Uterus (tissue), 4 donors: ENCODE measurements around the gene EPC2. TPM values are rescaled to one million over a fixed set of nuclear protein-coding genes. Genes with fewer than 3 reads are reported as not detected.

Experiments
- DNase-seq, 2 donors: peaks; one replicate each; pipeline ENCODE4 v3.0.0-alpha.2; 2019 to 2020
- H3K27ac ChIP-seq, 2 donors: fragments of 200-600 bp; sonication (generic); 1 replicate in 1 of 2; 2 replicates in 1 of 2; pipeline ENCODE4 v1.5.1; 2016 to 2018
- H3K27me3 ChIP-seq, 2 donors: fragments of 200-600 bp; sonication (generic); one replicate each; pipeline ENCODE4 v1.5.1; 2018 to 2019; ENCODE audit warnings: control low read depth in 1 of 2
- H3K36me3 ChIP-seq, 2 donors: fragments of 200-600 bp; sonication (generic); one replicate each; pipeline ENCODE4 v1.5.1; 2019; ENCODE audit warnings: control low read depth in 1 of 2
- H3K4me1 ChIP-seq, 2 donors: fragments of 200-600 bp; sonication (generic); one replicate each; pipeline ENCODE4 v1.5.1; 2018 to 2019; ENCODE audit warnings: control low read depth in 1 of 2
- H3K4me3 ChIP-seq, 2 donors: fragments of 200-600 bp; sonication (generic); 1 replicate in 1 of 2; 2 replicates in 1 of 2; pipeline ENCODE4 v1.5.1; 2018 to 2019; ENCODE audit warnings: mild to moderate bottlenecking in 1 of 2
- H3K9me3 ChIP-seq, 2 donors: fragments of 200-600 bp; sonication (generic); one replicate each; pipeline ENCODE4 v1.5.1; 2019; ENCODE audit warnings: control low read depth in 1 of 2
- POLR2A ChIP-seq, 2 donors: fragments of 450-650 bp; IDR thresholded peaks; one replicate each; pipeline ENCODE4 v1.6.1; 2016; ENCODE audit warnings: antibody characterized with exemption in 2 of 2, mild to moderate bottlenecking in 1 of 2, moderate library complexity in 1 of 2
- intact Hi-C: fragments of 100-400 bp; cut with DNase I; formaldehyde crosslinking; loops from one replicate; pipeline ENCODE4 v1.15.1; 2023; ENCODE audit warnings: low total_unique reads
- total RNA-seq, 4 donors: library from RNA; depleted of rRNA in 3 of 4; stranded (reverse); fragments of >200 nt in 3 of 4; gene quantifications; one replicate each; pipeline versions ENCODE4 v1.1.0 to v1.2.4, GENCODE V29; 2014 to 2023
- TF ChIP-seq, protein P1 (sequence below), 4 experiments: fragments of 200-600 bp in 2 of 4; fragments of 450-650 bp in 2 of 4; sonication (generic) in 2 of 4; IDR thresholded peaks; one replicate each; pipeline ENCODE4 v1.5.1; 2016 to 2019; ENCODE audit warnings: antibody characterized with exemption in 4 of 4, mild to moderate bottlenecking in 2 of 4, moderate library complexity in 1 of 4
- donor health status: DM: yes; HTN: yes; CAD: no.

The EPC2 gene
- total RNA-seq, 4 donors from 2014 or later, result 14.3 to 71.4 (median 33.8) TPM

DNA sequence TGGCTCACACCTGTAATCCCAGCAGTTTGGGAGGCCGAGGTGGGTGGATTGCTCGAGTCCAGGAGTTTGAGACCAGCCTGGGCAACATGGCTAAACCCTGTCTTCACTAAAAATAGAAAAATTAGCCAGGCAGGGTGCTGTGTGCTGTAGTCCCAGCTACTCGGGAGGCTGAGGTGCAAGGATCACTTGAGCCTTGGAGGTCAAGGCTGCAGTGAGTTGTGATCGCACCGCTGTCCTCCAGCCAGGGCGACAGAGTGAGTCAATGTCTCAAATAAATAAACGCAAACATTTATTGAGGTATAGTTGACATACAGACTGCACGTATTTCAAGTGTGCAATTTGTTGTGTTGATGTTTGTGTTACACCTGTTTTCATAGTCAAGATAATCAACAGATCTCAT lies 19.7 kb downstream of the EPC2 start:
- Histone ChIP-seq H3K27ac (no peak overlapping the region), H3K9me3 (no peaks in the 10 kb centered on the region), H3K4me3 (no peak overlapping the region), H3K4me1 (no peaks in the 10 kb centered on the region), H3K27me3 (no peaks in the 10 kb centered on the region), H3K36me3 (no peaks in the 10 kb centered on the region)
- intact Hi-C loops, result no loop called here
- TF ChIP-seq, protein P1, sequence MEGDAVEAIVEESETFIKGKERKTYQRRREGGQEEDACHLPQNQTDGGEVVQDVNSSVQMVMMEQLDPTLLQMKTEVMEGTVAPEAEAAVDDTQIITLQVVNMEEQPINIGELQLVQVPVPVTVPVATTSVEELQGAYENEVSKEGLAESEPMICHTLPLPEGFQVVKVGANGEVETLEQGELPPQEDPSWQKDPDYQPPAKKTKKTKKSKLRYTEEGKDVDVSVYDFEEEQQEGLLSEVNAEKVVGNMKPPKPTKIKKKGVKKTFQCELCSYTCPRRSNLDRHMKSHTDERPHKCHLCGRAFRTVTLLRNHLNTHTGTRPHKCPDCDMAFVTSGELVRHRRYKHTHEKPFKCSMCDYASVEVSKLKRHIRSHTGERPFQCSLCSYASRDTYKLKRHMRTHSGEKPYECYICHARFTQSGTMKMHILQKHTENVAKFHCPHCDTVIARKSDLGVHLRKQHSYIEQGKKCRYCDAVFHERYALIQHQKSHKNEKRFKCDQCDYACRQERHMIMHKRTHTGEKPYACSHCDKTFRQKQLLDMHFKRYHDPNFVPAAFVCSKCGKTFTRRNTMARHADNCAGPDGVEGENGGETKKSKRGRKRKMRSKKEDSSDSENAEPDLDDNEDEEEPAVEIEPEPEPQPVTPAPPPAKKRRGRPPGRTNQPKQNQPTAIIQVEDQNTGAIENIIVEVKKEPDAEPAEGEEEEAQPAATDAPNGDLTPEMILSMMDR (IDR thresholded peaks at IDR 0.05), result no peak
- no peak for TF ChIP-seq POLR2A (IDR thresholded peaks at IDR 0.05)
- no peak for DNase-seq

DNA sequence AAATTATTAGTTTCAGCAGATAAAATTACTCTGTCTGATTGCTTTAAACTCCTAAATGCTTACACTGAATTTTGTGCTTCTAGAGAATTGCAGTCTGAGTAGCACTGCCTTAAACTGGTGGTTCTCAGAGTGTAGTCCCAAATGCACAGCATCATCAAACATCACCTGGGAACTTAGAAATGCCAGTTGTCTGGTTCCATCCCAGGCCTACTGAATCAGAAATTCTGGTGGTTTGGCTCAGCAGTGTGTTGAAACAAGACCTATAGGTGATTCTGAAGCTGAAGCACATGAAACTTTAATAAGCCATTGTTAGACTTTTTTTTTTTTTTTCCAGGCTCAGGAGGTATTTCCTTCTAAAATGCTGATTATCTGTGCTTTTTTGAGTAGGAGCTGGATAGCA lies 22.0 kb downstream of the EPC2 start:
- intact Hi-C loops, result no loop called here
- Histone ChIP-seq H3K9me3 (no peaks in the 10 kb centered on the region), H3K27me3 (no peaks in the 10 kb centered on the region), H3K4me3 (no peak overlapping the region), H3K27ac (no peak overlapping the region), H3K36me3 (no peaks in the 10 kb centered on the region), H3K4me1 (no peaks in the 10 kb centered on the region)
- TF ChIP-seq POLR2A (IDR thresholded peaks at IDR 0.05), result no peak
- TF ChIP-seq, protein P1 (IDR thresholded peaks at IDR 0.05), result no peak
- DNase-seq, result no peak

DNA sequence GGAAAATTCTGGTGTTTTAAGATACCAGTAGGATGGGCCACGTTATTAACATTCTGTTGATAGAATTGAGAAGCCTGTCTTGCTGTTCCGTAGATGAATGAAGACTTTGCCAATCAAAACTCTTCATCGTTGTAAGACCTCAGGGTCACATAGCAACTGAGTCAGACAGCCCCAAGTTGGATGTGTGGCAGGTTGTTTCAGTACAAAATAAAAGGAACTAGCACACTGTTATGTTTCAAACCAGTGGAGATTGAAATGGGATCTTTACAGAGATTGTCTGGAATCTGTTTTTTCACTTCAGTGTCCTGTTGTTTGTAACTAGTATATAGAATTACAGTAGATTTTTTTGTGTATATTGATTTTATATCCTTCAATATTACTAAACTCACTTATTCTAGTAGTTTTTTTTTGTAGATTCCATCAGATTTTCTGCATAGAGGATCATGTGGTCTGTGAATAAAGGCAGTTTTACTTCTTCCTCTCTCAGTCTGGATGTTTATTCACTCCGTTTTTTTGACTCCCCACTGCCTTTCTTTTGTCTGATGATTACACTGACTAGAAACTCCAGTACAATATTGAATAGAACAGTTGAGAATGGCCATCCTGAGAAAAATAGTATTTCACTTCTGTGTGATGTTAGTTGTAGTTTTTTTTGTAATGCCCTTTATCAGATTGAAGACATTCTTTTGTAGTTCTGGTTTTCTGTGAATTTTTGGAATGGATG lies 22.7 kb downstream of the EPC2 start:
- TF ChIP-seq POLR2A (IDR thresholded peaks at IDR 0.05), result no peak
- TF ChIP-seq, protein P1 (IDR thresholded peaks at IDR 0.05), result no peak
- Histone ChIP-seq H3K27ac (no peak overlapping the region), H3K4me1 (no peaks in the 10 kb centered on the region), H3K36me3 (no peaks in the 10 kb centered on the region), H3K4me3 (no peak overlapping the region), H3K9me3 (no peaks in the 10 kb centered on the region), H3K27me3 (no peaks in the 10 kb centered on the region)
- no peak for DNase-seq
- intact Hi-C loops, result no loop called here

DNA sequence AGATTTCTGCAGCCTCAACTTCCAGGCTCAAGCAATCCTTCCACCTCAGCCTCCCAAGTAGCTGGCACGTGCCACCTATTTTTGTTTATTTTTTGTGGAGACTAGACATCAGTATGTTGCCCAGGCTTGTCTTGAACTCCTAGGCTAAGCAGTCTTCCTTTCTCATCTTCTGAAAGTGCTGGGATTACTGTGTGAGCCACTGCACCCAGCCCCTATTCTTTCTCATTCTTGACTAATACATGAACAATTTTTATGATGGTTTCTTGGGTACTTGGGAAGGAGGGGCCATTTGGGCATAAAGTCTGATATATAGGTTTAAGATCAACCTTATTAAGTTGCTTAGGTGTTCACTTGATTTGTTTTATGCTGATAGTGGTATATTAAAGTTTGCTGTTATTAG lies 26.2 kb downstream of the EPC2 start:
- intact Hi-C loops, result no loop called here
- no peak for TF ChIP-seq POLR2A (IDR thresholded peaks at IDR 0.05)
- TF ChIP-seq, protein P1 (IDR thresholded peaks at IDR 0.05), result no peak
- Histone ChIP-seq H3K27ac (no peak overlapping the region), H3K9me3 (no peaks in the 10 kb centered on the region), H3K36me3 (no peaks in the 10 kb centered on the region), H3K4me1 (no peaks in the 10 kb centered on the region), H3K4me3 (no peak overlapping the region), H3K27me3 (no peaks in the 10 kb centered on the region)
- DNase-seq, result no peak

DNA sequence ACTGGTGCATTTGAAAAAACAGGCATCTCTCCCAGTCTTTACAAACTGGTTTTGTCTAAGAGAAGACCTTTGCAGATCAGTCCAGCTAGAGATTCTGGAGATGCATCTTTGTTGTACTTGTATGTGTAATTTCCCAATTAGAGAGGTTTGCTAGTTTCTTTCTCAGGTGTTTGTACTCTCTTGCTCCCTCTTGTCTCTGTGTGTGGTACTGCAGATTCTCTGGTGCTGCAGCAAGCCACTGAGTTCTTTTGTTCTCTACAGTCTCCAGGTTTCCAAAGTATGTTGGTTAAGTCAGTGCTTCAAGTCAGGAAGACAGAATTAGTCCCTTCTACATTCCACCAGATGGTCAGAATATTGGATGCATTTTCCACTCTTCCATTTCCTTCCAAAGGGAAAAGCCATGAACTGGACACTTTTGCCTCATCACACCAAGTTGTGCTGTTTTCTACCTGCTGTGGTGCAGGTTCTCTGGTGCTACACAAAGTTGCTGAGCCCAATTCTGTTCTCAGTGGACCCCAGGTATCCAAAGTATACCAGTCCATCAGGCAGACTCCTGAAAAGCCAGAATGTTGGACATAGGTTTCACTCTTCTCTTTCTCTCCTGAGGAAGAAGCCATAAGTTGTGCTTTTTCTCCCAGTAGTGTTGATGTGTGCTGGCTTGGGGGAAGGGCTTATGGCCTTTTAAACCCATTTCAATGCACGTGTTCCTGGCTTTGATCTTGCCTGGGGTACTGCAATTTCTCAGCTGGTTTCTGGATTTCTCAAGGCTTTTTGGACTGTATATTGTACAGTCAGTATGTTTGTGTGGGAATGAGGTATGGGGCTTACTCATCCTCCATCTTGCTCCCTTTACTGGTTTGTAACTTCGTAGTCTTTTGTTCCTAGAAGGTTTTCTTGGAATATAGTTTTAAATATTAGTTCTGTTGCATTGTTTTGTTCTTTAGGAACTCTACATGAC lies 29.8 kb downstream of the EPC2 start:
- H3K36me3 ChIP-seq, result no peaks in the 10 kb centered on the region
- no peaks in the 10 kb centered on the region for H3K4me1 ChIP-seq
- DNase-seq, result no peak
- no peak overlapping the region for H3K27ac ChIP-seq
- TF ChIP-seq POLR2A (IDR thresholded peaks at IDR 0.05), result no peak
- TF ChIP-seq, protein P1 (IDR thresholded peaks at IDR 0.05), result peak in 1 of 4 experiments; percentile 18
- no peak overlapping the region for H3K4me3 ChIP-seq
- intact Hi-C loops, result no loop called here
- H3K9me3 ChIP-seq, result no peaks in the 10 kb centered on the region
- no peaks in the 10 kb centered on the region for H3K27me3 ChIP-seq
